Mucosa of stomach (tissue), 1 donor: ENCODE measurements around the gene MRPL1.
"Not testable (repeated sequence)": the region's sequence is repeated elsewhere in the genome, so short reads cannot be mapped to it uniquely, and the experiment has no call there.

ENCODE experiments used
- H3K27me3 ChIP-seq: one replicate; pipeline ENCODE4 v1.7.0; 2013; ENCODE audit warnings: mild to moderate bottlenecking, low read length; ENCODE audit not compliant: control insufficient read depth, insufficient read depth
- H3K36me3 ChIP-seq: one replicate; pipeline ENCODE4 v1.7.0; 2013; ENCODE audit warnings: low read length; ENCODE audit not compliant: control insufficient read depth, insufficient read depth
- H3K4me1 ChIP-seq: one replicate; pipeline ENCODE4 v1.7.0; 2013; ENCODE audit warnings: mild to moderate bottlenecking, low read length; ENCODE audit not compliant: control insufficient read depth, insufficient read depth
- H3K4me3 ChIP-seq: one replicate; pipeline ENCODE4 v1.7.0; 2013; ENCODE audit warnings: low read length
- H3K9ac ChIP-seq: one replicate; pipeline ENCODE4 v1.7.0; 2013; ENCODE audit warnings: mild to moderate bottlenecking, low read length, moderate library complexity
- H3K9me3 ChIP-seq: one replicate; pipeline ENCODE4 v1.7.0; 2013; ENCODE audit warnings: mild to moderate bottlenecking, low read length, moderate library complexity; ENCODE audit not compliant: control insufficient read depth
- donor health status: Pancreatic carcinoma.

MRPL1 gene

DNA sequence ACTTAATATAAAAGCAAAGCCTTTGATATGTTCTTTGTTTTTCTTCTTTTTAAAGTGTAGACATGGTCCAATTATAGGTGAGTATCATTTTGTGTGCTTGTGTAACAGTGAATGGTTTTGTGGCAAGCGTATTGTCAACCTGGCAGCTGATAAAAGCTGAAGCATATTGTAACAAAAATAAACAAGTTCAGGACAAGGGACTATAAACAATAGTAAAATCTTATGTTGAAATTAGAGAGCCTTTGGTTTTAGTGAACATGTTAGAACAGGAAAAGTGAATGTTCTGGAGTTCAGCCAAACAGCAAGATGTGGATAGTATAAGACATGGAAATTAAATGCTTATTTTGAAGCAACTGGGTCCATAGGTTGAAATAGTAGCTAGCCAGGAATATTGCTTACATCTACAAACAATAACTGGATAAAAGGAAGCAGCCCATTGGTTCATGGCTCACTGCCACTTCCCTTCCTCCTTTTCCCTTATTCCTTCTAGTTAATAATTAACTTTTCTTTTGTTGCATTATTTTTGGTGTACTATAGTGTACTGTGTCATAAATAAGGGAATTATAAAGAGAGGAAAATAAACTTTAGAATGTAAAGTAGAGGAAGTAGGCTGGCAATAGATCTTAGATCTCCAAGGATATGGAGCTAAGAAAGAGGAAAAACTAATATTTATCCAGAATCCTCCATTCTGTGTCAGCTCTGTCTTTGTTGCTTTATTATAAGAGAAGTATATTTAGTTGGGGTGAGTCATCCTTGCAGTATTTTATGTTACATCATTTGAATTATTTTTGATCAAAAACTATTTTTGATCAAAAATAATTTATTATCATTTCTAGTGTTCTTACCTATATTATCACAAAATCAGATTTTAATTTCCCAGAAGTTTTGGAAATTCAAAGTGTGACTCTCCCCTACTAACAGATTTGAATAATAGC is 65.6 kb downstream of the MRPL1 start:
- Histone ChIP-seq H3K4me3 (no peak overlapping the region), H3K27me3 (no peaks in the 10 kb centered on the region), H3K4me1 (peaks cover 10% of the 10 kb centered on the region), H3K36me3 (no peaks in the 10 kb centered on the region), H3K9ac (no peak overlapping the region), H3K9me3 (no peaks in the 10 kb centered on the region)

- Histone ChIP-seq H3K4me3 (no peak overlapping the region), H3K4me1 (peaks cover 10% of the 10 kb centered on the region), H3K9me3 (no peaks in the 10 kb centered on the region), H3K27me3 (no peaks in the 10 kb centered on the region), H3K9ac (no peak overlapping the region), H3K36me3 (no peaks in the 10 kb centered on the region)
These were observed 67.6 kb downstream of the MRPL1 start for GRCh38 chr4:77930154-77930639.

- no peaks in the 10 kb centered on the region for H3K36me3 ChIP-seq
- H3K4me3 ChIP-seq, result no peak overlapping the region
- no peak overlapping the region for H3K9ac ChIP-seq
- no peaks in the 10 kb centered on the region for H3K9me3 ChIP-seq
- peaks cover 8% of the 10 kb centered on the region for H3K4me1 ChIP-seq
- H3K27me3 ChIP-seq, result no peaks in the 10 kb centered on the region
These were observed 68.2 kb downstream of the MRPL1 start for GRCh38 chr4:77930876-77931275.

- H3K4me1 ChIP-seq, result peaks cover 6% of the 10 kb centered on the region
- no peak overlapping the region for H3K4me3 ChIP-seq
- no peaks in the 10 kb centered on the region for H3K27me3 ChIP-seq
- no peaks in the 10 kb centered on the region for H3K9me3 ChIP-seq
- no peak overlapping the region for H3K9ac ChIP-seq
- H3K36me3 ChIP-seq, result no peaks in the 10 kb centered on the region
These were observed 69.0 kb downstream of the MRPL1 start for GRCh38 chr4:77931452-77932135.

GRCh38 chr4:77938560-77938959 is 75.9 kb downstream of the MRPL1 start:
- Histone ChIP-seq H3K27me3 (no peaks in the 10 kb centered on the region), H3K4me1 (no peaks in the 10 kb centered on the region), H3K4me3 (no peak overlapping the region), H3K9ac (no peak overlapping the region), H3K9me3 (no peaks in the 10 kb centered on the region), H3K36me3 (no peaks in the 10 kb centered on the region)

- not testable (repeated sequence) for H3K9me3 ChIP-seq, H3K9ac ChIP-seq, H3K4me3 ChIP-seq, H3K36me3 ChIP-seq, H3K27me3 ChIP-seq, H3K4me1 ChIP-seq
These were observed 83.3 kb downstream of the MRPL1 start for GRCh38 chr4:77945929-77946328.

DNA sequence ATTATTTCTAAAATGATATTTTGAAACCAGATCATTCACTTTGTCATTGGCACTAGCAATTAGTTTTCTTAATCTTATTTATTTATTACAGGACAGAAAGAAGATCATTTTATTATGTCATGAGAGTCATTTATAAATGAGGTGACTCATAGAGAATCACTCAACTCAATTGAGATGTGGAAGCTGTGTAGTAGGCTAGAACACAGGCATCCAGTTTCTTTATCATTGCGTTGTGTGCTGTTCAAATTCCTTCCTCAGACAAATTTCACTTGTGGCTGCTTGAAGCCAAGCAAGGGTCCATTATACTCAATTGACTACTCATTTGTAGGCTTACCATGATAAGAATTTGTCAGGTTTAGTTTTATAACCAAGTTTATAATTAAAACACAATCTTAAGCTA is 87.6 kb downstream of the MRPL1 start:
- H3K9me3 ChIP-seq, result no peaks in the 10 kb centered on the region
- H3K4me1 ChIP-seq, result no peaks in the 10 kb centered on the region
- H3K27me3 ChIP-seq, result no peaks in the 10 kb centered on the region
- H3K9ac ChIP-seq, result no peak overlapping the region
- no peaks in the 10 kb centered on the region for H3K36me3 ChIP-seq
- H3K4me3 ChIP-seq, result no peak overlapping the region

GRCh38 chr4:77952457-77952856 is 89.8 kb downstream of the MRPL1 start:
- Histone ChIP-seq H3K9ac (no peak overlapping the region), H3K4me3 (no peak overlapping the region), H3K27me3 (no peaks in the 10 kb centered on the region), H3K4me1 (no peaks in the 10 kb centered on the region), H3K9me3 (no peaks in the 10 kb centered on the region), H3K36me3 (no peaks in the 10 kb centered on the region)

DNA sequence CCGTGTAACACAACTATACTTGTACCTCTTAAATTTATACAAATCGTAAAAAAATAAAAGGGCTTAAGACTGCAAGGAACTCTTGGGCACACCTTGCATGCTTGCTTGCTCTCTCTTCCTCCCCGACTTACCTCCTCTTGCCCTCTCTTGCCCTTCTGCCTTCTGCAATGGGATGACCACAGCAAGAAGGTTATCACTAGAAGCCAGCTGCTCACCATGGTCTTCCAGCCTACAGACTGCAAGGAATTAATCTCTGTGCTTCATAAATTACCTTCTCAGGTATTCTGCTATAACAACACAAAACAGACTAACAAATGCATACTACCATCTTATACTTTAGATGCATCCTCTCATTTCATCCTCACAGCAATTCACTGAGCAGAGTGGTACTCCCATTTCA is 92.1 kb downstream of the MRPL1 start:
- Histone ChIP-seq H3K4me1 (no peaks in the 10 kb centered on the region), H3K27me3 (no peaks in the 10 kb centered on the region), H3K36me3 (no peaks in the 10 kb centered on the region), H3K9ac (no peak overlapping the region), H3K9me3 (no peaks in the 10 kb centered on the region), H3K4me3 (no peak overlapping the region)

- H3K36me3 ChIP-seq, result no peaks in the 10 kb centered on the region
- no peaks in the 10 kb centered on the region for H3K4me1 ChIP-seq
These were observed 94.3 kb downstream of the MRPL1 start for GRCh38 chr4:77956917-77957316.

GRCh38 chr4:77958897-77959296 is 96.3 kb downstream of the MRPL1 start:
- Histone ChIP-seq H3K36me3 (no peaks in the 10 kb centered on the region), H3K4me1 (no peaks in the 10 kb centered on the region), H3K27me3 (no peaks in the 10 kb centered on the region), H3K9ac (no peak overlapping the region), H3K9me3 (no peaks in the 10 kb centered on the region), H3K4me3 (no peak overlapping the region)

More at GRCh38 chr4:77956917-77957316, 94.3 kb downstream of the MRPL1 start:
- no peaks in the 10 kb centered on the region for H3K9me3 ChIP-seq
- H3K27me3 ChIP-seq, result no peaks in the 10 kb centered on the region
- no peak overlapping the region for H3K4me3 ChIP-seq
- no peak overlapping the region for H3K9ac ChIP-seq

GRCh38 chr4:77959566-77960338 is 97.1 kb downstream of the MRPL1 start:
- Histone ChIP-seq H3K9ac (no peak overlapping the region), H3K9me3 (no peaks in the 10 kb centered on the region), H3K36me3 (no peaks in the 10 kb centered on the region), H3K4me3 (no peak overlapping the region), H3K27me3 (no peaks in the 10 kb centered on the region), H3K4me1 (no peaks in the 10 kb centered on the region)
